HUES6 (cell line): ENCODE results near the gene DRAXIN.

Source experiments
- H3K27ac ChIP-seq: 2 replicates; pipeline ENCODE4 v1.7.0; 2013; ENCODE audit warnings: low read depth, mild to moderate bottlenecking, low read length, inconsistent platforms
- H3K27me3 ChIP-seq: 2 replicates; pipeline ENCODE4 v1.6.1; 2013; ENCODE audit warnings: low read length; ENCODE audit not compliant: control insufficient read depth, insufficient read depth
- H3K36me3 ChIP-seq: 2 replicates; pipeline ENCODE4 v1.6.1; 2013; ENCODE audit warnings: low read length; ENCODE audit not compliant: control insufficient read depth, insufficient read depth
- H3K4me1 ChIP-seq: 2 replicates; pipeline ENCODE4 v1.6.1; 2013; ENCODE audit warnings: low read length; ENCODE audit not compliant: control insufficient read depth, insufficient read depth
- H3K4me3 ChIP-seq: 2 replicates; pipeline ENCODE4 v1.5.1; 2013; ENCODE audit warnings: low read depth, low read length
- H3K9ac ChIP-seq: one replicate; pipeline ENCODE4 v1.6.1; 2013; ENCODE audit warnings: mild to moderate bottlenecking, low read length
- H3K9me3 ChIP-seq: 2 replicates; pipeline ENCODE4 v1.6.1; 2013; ENCODE audit warnings: low read depth, low read length; ENCODE audit not compliant: control insufficient read depth, insufficient read depth

The DRAXIN gene

GRCh38 chr1:11752359-11753088 lies 61.0 kb downstream of the DRAXIN start:
- no peaks in the 10 kb centered on the region; the same call in 1 of the 2 replicates for H3K9me3 ChIP-seq
- H3K27me3 ChIP-seq, result no peaks in the 10 kb centered on the region
- H3K9ac ChIP-seq, result no peak overlapping the region
- peaks cover 29% of the 10 kb centered on the region for H3K36me3 ChIP-seq
- H3K4me1 ChIP-seq, result peaks cover 16% of the 10 kb centered on the region
- no peak overlapping the region for H3K4me3 ChIP-seq
- no peak overlapping the region for H3K27ac ChIP-seq

DNA sequence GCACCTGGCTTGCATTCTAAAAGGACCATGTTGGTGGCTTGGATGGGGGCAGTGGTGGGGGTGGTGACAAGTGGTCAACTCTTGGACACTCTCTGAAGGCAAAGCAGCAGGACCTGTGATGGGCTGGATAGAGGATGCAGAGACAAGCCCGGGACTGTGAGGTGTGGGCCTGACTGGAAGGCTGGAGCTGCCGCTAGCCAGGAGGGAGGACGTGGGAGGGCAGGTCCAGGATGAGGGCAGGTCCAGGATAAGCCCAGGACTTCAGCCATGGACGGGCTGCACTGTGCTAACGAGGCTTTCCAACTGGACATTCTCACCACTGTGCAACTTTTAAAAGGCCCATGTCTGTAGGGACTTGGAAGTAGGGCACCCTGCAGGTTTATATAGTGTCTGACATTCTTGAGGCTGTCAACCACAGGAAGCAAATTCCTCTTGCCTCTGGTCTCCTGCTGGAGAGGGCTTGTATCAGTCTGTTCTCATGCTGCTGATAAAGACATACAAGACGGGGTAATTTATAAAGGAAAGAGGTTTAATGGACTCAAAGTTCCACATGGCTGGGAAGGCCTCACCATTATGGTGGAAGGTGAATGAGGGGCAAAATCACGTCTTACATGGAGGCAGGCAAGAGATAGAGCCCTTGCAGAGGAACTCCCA lies 62.2 kb downstream of the DRAXIN start:
- H3K36me3 ChIP-seq, result peaks cover 21% of the 10 kb centered on the region
- H3K4me1 ChIP-seq, result peaks cover 16% of the 10 kb centered on the region
- H3K27ac ChIP-seq, result no peak overlapping the region
- H3K27me3 ChIP-seq, result no peaks in the 10 kb centered on the region
- no peaks in the 10 kb centered on the region; the same call in 1 of the 2 replicates for H3K9me3 ChIP-seq
- no peak overlapping the region for H3K9ac ChIP-seq
- no peak overlapping the region for H3K4me3 ChIP-seq

DNA sequence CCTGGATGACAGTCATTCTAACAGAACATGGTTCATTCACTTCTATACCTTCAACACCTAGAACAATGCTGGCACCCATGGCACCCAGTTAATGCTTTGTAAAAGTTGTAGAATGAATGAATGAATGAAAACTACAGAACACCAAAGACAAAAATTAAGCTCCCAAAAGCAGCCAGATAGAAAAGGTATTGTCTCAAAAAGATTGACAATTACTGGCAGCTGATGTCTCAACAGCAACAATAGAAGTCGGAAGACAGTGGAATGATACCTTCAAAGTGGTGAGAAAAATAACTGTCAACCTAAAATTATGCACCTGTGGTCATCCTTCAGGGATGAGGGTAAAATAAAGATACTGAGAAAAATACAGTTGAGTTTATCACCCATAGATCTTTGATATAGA lies 65.5 kb downstream of the DRAXIN start:
- H3K27ac ChIP-seq, result no peak overlapping the region
- H3K4me1 ChIP-seq, result peaks cover 18% of the 10 kb centered on the region
- no peaks in the 10 kb centered on the region for H3K36me3 ChIP-seq
- peaks cover 24% of the 10 kb centered on the region for H3K27me3 ChIP-seq
- no peak overlapping the region for H3K4me3 ChIP-seq
- H3K9ac ChIP-seq, result no peak overlapping the region
- no peaks in the 10 kb centered on the region; the same call in 1 of the 2 replicates for H3K9me3 ChIP-seq

DNA sequence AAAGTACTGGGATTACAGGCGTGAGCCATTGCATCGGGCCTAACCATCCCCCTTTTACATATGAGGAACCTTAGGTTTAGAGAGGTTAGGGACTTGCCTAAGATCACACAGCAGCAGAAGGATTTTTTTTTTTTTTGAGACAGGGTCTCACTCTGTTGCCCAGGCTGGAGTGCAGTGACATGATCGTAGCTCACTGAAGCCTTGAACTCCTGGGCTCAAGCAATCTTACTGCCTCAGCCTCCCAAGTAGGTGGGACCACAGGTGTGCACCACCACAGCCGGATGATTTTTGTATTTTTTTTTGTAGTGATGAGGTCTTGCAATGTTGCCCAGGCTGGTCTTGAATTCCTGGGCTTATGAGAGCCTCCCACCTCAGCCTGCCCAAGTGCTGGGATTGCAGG lies 68.3 kb downstream of the DRAXIN start:
- H3K9ac ChIP-seq, result no peak overlapping the region
- H3K9me3 ChIP-seq, result no peaks in the 10 kb centered on the region; the same call in 1 of the 2 replicates
- H3K4me1 ChIP-seq, result peaks cover 14% of the 10 kb centered on the region
- peaks cover 39% of the 10 kb centered on the region for H3K27me3 ChIP-seq
- no peaks in the 10 kb centered on the region for H3K36me3 ChIP-seq
- H3K4me3 ChIP-seq, result no peak overlapping the region
- H3K27ac ChIP-seq, result no peak overlapping the region

DNA sequence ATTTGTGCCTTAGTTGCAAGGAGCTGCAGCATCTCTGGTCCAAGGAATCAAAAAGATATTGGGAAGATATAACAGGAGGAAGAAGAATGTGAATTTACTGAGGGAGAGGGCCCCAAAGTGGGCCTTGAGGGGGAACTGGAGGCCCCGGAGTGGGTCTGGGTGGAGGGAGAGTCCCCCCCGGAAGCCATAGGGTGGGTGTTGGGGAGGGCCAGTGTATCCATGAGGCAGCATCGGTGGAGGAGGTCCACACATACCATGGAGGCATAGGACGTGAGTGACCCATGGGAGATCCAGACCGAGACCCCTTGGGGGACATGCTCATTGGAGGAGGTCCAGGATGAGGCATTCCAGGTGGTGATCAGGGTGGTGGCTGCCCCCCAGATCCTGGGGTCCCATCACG lies 69.8 kb downstream of the DRAXIN start:
- Histone ChIP-seq H3K9ac (no peak overlapping the region), H3K27ac (no peak overlapping the region), H3K9me3 (no peaks in the 10 kb centered on the region; the same call in 1 of the 2 replicates), H3K4me1 (peaks cover 14% of the 10 kb centered on the region), H3K27me3 (peaks cover 39% of the 10 kb centered on the region), H3K36me3 (no peaks in the 10 kb centered on the region), H3K4me3 (no peak overlapping the region)

GRCh38 chr1:11761988-11762406 lies 70.5 kb downstream of the DRAXIN start, which contains the start of gene C1orf167:
Gene C1orf167 (plus strand): TSS chr1:11762193. CDS start chr1:11764401, 2,208 bp downstream.
- no peak within 1 kb of the TSS for H3K27ac ChIP-seq
- peaks cover 39% of the 10 kb centered on the region for H3K27me3 ChIP-seq
- no peaks in the 10 kb centered on the region; the same call in 1 of the 2 replicates for H3K9me3 ChIP-seq
- H3K9ac ChIP-seq, result no peak within 1 kb of the TSS
- H3K4me3 ChIP-seq, result peak within 1 kb of the TSS; percentile 41
- H3K4me1 ChIP-seq, result peaks cover 17% of the 10 kb centered on the region
- H3K36me3 ChIP-seq, result no peaks in the 10 kb centered on the region

GRCh38 chr1:11764115-11764514 lies 72.6 kb downstream of the DRAXIN start:
- no peaks in the 10 kb centered on the region for H3K9me3 ChIP-seq
- no peak overlapping the region for H3K9ac ChIP-seq
- H3K36me3 ChIP-seq, result no peaks in the 10 kb centered on the region
- H3K4me3 ChIP-seq, result no peak overlapping the region
- peaks cover 39% of the 10 kb centered on the region for H3K27me3 ChIP-seq
- no peak overlapping the region for H3K27ac ChIP-seq
- peaks cover 22% of the 10 kb centered on the region for H3K4me1 ChIP-seq

- H3K27me3 ChIP-seq, result peaks cover 39% of the 10 kb centered on the region
- peaks cover 22% of the 10 kb centered on the region for H3K4me1 ChIP-seq
- H3K27ac ChIP-seq, result no peak overlapping the region
- H3K9me3 ChIP-seq, result no peaks in the 10 kb centered on the region
- H3K9ac ChIP-seq, result no peak overlapping the region
- no peaks in the 10 kb centered on the region for H3K36me3 ChIP-seq
- no peak overlapping the region for H3K4me3 ChIP-seq
These were observed 73.0 kb downstream of the DRAXIN start for GRCh38 chr1:11764519-11764918.

GRCh38 chr1:11765661-11766428 lies 74.3 kb downstream of the DRAXIN start:
- H3K27me3 ChIP-seq, result peaks cover 28% of the 10 kb centered on the region
- no peak overlapping the region for H3K27ac ChIP-seq
- H3K36me3 ChIP-seq, result no peaks in the 10 kb centered on the region
- no peaks in the 10 kb centered on the region for H3K9me3 ChIP-seq
- H3K4me1 ChIP-seq, result peaks cover 22% of the 10 kb centered on the region
- no peak overlapping the region for H3K9ac ChIP-seq
- no peak overlapping the region for H3K4me3 ChIP-seq

DNA sequence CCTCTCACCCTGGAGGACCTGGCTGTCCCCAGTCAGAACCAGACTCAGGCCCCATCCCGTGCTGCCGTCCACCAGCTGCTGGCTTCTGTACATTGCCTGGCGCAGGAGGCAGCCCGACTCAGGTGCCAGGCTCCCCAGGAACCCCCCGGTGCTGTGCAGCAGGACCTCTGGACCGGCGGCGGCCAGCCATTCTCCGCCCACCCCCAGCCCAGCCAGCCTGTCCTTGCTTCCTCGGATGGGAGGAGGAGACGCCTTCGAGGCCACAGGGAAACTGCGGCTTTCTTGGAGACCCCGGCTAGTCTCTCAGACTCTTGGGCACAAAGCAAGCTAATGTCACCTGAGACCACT lies 74.9 kb downstream of the DRAXIN start:
- Histone ChIP-seq H3K27ac (no peak overlapping the region), H3K27me3 (peaks cover 22% of the 10 kb centered on the region), H3K36me3 (no peaks in the 10 kb centered on the region), H3K9me3 (no peaks in the 10 kb centered on the region), H3K4me3 (no peak overlapping the region), H3K4me1 (peaks cover 22% of the 10 kb centered on the region), H3K9ac (no peak overlapping the region)
